Measurements from ENCODE around the gene ADD2. TPM values are rescaled to one million over a fixed set of nuclear protein-coding genes. Genes with fewer than 3 reads are reported as not detected.

The ADD2 gene
- total RNA-seq, 1 donor from 2014 or later, result 1.4 TPM

GRCh38 chr2:70670626-70671025 lies 97.4 kb downstream of the ADD2 start:
- no peaks in the 10 kb centered on the region for H3K4me1 ChIP-seq
- no peaks in the 10 kb centered on the region for H3K27me3 ChIP-seq
- no peak for ATAC-seq
- H3K4me3 ChIP-seq, result no peak overlapping the region
- H3K36me3 ChIP-seq, result no peaks in the 10 kb centered on the region
- no peak overlapping the region for H3K27ac ChIP-seq
- no peaks in the 10 kb centered on the region for H3K9me3 ChIP-seq
- intact Hi-C loops (cut with DNase I), result no loop called here
- no peak for TF ChIP-seq CTCF (IDR thresholded peaks at IDR 0.05)
- DNase-seq, result no peak

- H3K4me3 ChIP-seq, result no peak overlapping the region
- H3K27me3 ChIP-seq, result no peaks in the 10 kb centered on the region
- no peaks in the 10 kb centered on the region for H3K9me3 ChIP-seq
- H3K27ac ChIP-seq, result no peak overlapping the region
- DNase-seq, result no peak
- TF ChIP-seq CTCF (IDR thresholded peaks at IDR 0.05), result no peak
- intact Hi-C loops (cut with DNase I), result no loop called here
- no peak for ATAC-seq
- H3K36me3 ChIP-seq, result no peaks in the 10 kb centered on the region
- no peaks in the 10 kb centered on the region for H3K4me1 ChIP-seq
Measured at GRCh38 chr2:70670202-70670601, 97.8 kb downstream of the ADD2 start.

GRCh38 chr2:70668911-70669310 lies 99.1 kb downstream of the ADD2 start:
- no peak overlapping the region for H3K27ac ChIP-seq
- no peaks in the 10 kb centered on the region for H3K36me3 ChIP-seq
- intact Hi-C loops (cut with DNase I), result no loop called here
- no peak overlapping the region for H3K4me3 ChIP-seq
- DNase-seq (no peak), ATAC-seq (no peak)
- TF ChIP-seq CTCF (IDR thresholded peaks at IDR 0.05), result no peak
- H3K4me1 ChIP-seq, result no peaks in the 10 kb centered on the region
- H3K9me3 ChIP-seq, result no peaks in the 10 kb centered on the region
- no peaks in the 10 kb centered on the region for H3K27me3 ChIP-seq

- H3K27ac ChIP-seq, result no peak overlapping the region
- no peaks in the 10 kb centered on the region for H3K27me3 ChIP-seq
- no peak for TF ChIP-seq CTCF (IDR thresholded peaks at IDR 0.05)
- no peaks in the 10 kb centered on the region for H3K4me1 ChIP-seq
- no peaks in the 10 kb centered on the region for H3K9me3 ChIP-seq
- intact Hi-C loops (cut with DNase I), result no loop called here
- no peaks in the 10 kb centered on the region for H3K36me3 ChIP-seq
- no peak for ATAC-seq
- DNase-seq, result no peak
- H3K4me3 ChIP-seq, result no peak overlapping the region
Measured at GRCh38 chr2:70668432-70668831, 99.6 kb downstream of the ADD2 start.

- no peak overlapping the region for H3K27ac ChIP-seq
- no peak for TF ChIP-seq CTCF (IDR thresholded peaks at IDR 0.05)
- DNase-seq (no peak), ATAC-seq (no peak)
- no peak overlapping the region for H3K4me3 ChIP-seq
- no peaks in the 10 kb centered on the region for H3K27me3 ChIP-seq
- intact Hi-C loops (cut with DNase I), result no loop called here
- no peaks in the 10 kb centered on the region for H3K9me3 ChIP-seq
- H3K36me3 ChIP-seq, result no peaks in the 10 kb centered on the region
- no peaks in the 10 kb centered on the region for H3K4me1 ChIP-seq
Measured at GRCh38 chr2:70664525-70664924, 103.5 kb downstream of the ADD2 start.

GRCh38 chr2:70663411-70663810 lies 104.6 kb downstream of the ADD2 start:
- intact Hi-C loops (cut with DNase I), result no loop called here
- H3K9me3 ChIP-seq, result no peaks in the 10 kb centered on the region
- no peak overlapping the region for H3K27ac ChIP-seq
- no peak for ATAC-seq
- no peak for DNase-seq
- H3K4me3 ChIP-seq, result no peak overlapping the region
- H3K27me3 ChIP-seq, result no peaks in the 10 kb centered on the region
- no peaks in the 10 kb centered on the region for H3K36me3 ChIP-seq
- no peak for TF ChIP-seq CTCF (IDR thresholded peaks at IDR 0.05)
- H3K4me1 ChIP-seq, result no peaks in the 10 kb centered on the region
